Thoracic aorta (tissue), 2 donors: Measurements from ENCODE around the gene SWSAP1. TPM values are rescaled to one million over a fixed set of nuclear protein-coding genes. Genes with fewer than 3 reads are reported as not detected.

Experiments
- ATAC-seq: fragments of 150-250 bp; one replicate; pipeline ENCODE4 v1.8.0; 2017; ENCODE audit warnings: low read depth; ENCODE audit not compliant: insufficient number of reproducible peaks, low FRiP score
- DNase-seq: peaks from one replicate; pipeline ENCODE4 v3.0.0-alpha.2; 2020; ENCODE audit warnings: low spot score
- H3K27ac ChIP-seq, 2 donors: fragments of 200-600 bp; sonication (generic); 1 replicate in 1 of 2; 2 replicates in 1 of 2; pipeline ENCODE4 v1.5.1; 2016; ENCODE audit warnings: mild to moderate bottlenecking in 2 of 2, moderate library complexity in 2 of 2
- H3K27me3 ChIP-seq: fragments of 200-600 bp; sonication (generic); replicated peaks from 2 replicates; pipeline ENCODE4 v1.6.0; 2016; ENCODE audit warnings: mild to moderate bottlenecking; ENCODE audit not compliant: insufficient read depth
- H3K36me3 ChIP-seq: fragments of 200-600 bp; sonication (generic); one replicate; pipeline ENCODE4 v1.5.1; 2016
- H3K4me1 ChIP-seq, 2 donors: fragments of 200-600 bp; sonication (generic); 1 replicate in 1 of 2; 2 replicates in 1 of 2; pipeline versions ENCODE4 v1.5.1 to v1.6.0; 2016; ENCODE audit warnings: low read depth in 2 of 2, mild to moderate bottlenecking in 1 of 2; ENCODE audit not compliant: control insufficient read depth in 1 of 2
- H3K4me3 ChIP-seq: fragments of 200-600 bp; sonication (generic); 2 replicates; pipeline ENCODE4 v1.5.1; 2016; ENCODE audit warnings: mild to moderate bottlenecking
- H3K9me3 ChIP-seq: fragments of 200-600 bp; sonication (generic); 2 replicates; pipeline ENCODE4 v1.5.1; 2016
- total RNA-seq, 2 donors: library from RNA; depleted of rRNA; stranded (reverse); fragments of >200 nt; gene quantifications; one replicate each; pipeline versions ENCODE4 v1.1.0 to v1.2.3, GENCODE V29; 2016
- TF ChIP-seq, protein P1 (sequence below): fragments of 200-600 bp; sonication (generic); IDR thresholded peaks from one replicate; pipeline ENCODE4 v1.5.1; 2019; ENCODE audit warnings: antibody characterized with exemption

Gene SWSAP1
- total RNA-seq, 2 donors from 2014 or later, result 1.2 to 1.5 TPM

DNA sequence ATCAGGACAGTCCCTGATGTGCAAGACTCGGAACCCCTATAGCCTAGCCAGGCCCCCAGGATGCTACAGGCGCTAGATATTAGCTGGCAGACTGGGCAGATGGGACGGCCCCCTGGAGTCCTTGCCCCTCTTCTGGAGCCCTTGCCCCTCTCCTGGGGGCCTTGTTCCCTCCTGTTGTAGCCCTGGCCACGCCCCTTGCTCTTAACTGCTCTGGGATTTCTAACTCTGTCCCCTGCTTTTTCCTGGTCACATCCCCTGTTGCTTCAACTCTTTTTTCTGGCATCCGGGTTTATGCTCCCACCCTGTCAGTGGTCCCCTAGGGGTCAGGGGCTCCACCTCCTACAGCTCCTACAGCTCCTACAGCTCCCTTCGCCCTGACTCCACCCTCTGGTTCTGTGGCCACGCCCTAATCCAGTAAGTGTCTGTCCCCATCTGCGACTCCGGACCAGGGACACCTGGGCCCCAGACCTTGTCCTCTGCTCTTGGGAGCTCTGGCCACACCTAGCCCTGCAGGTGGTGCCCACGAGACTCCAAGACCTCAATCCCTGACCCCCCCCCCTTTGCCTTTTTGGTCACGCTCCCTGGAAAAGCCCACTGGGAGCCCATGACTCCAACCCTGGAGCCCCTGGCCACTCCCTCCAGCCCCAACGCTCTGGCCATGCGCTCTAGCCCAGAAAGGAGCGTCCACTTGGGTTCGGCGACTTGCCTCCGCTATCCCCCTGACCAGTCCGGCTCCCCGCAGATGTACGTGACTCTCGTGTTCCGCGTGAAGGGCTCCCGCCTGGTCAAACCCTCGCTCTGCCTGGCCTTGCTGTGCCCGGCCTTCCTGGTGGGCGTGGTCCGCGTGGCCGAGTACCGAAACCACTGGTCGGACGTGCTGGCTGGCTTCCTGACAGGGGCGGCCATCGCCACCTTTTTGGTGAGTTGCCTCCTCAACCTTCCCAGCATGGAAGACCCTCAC, 12.4 kb upstream of the SWSAP1 start:
- no peaks in the 10 kb centered on the region for H3K9me3 ChIP-seq
- TF ChIP-seq, protein P1, sequence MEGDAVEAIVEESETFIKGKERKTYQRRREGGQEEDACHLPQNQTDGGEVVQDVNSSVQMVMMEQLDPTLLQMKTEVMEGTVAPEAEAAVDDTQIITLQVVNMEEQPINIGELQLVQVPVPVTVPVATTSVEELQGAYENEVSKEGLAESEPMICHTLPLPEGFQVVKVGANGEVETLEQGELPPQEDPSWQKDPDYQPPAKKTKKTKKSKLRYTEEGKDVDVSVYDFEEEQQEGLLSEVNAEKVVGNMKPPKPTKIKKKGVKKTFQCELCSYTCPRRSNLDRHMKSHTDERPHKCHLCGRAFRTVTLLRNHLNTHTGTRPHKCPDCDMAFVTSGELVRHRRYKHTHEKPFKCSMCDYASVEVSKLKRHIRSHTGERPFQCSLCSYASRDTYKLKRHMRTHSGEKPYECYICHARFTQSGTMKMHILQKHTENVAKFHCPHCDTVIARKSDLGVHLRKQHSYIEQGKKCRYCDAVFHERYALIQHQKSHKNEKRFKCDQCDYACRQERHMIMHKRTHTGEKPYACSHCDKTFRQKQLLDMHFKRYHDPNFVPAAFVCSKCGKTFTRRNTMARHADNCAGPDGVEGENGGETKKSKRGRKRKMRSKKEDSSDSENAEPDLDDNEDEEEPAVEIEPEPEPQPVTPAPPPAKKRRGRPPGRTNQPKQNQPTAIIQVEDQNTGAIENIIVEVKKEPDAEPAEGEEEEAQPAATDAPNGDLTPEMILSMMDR, result no peak
- no peak overlapping the region for H3K27ac ChIP-seq
- DNase-seq (no peak), ATAC-seq (no peak)
- no peaks in the 10 kb centered on the region for H3K4me1 ChIP-seq
- peaks cover 28% of the 10 kb centered on the region for H3K36me3 ChIP-seq
- no peak overlapping the region for H3K4me3 ChIP-seq
- no peaks in the 10 kb centered on the region for H3K27me3 ChIP-seq

GRCh38 chr19:11363881-11364280, 10.6 kb upstream of the SWSAP1 start:
- Histone ChIP-seq H3K4me3 (no peak overlapping the region), H3K4me1 (no peaks in the 10 kb centered on the region), H3K9me3 (no peaks in the 10 kb centered on the region), H3K27me3 (no peaks in the 10 kb centered on the region), H3K27ac (no peak overlapping the region), H3K36me3 (peaks cover 28% of the 10 kb centered on the region)
- TF ChIP-seq, protein P1, result no peak
- DNase-seq (no peak), ATAC-seq (no peak)

GRCh38 chr19:11364296-11364904, 10.1 kb upstream of the SWSAP1 start:
- H3K27me3 ChIP-seq, result no peaks in the 10 kb centered on the region
- peaks cover 26% of the 10 kb centered on the region for H3K36me3 ChIP-seq
- H3K27ac ChIP-seq, result no peak overlapping the region
- ATAC-seq (no peak), DNase-seq (no peak)
- no peak overlapping the region for H3K4me3 ChIP-seq
- H3K9me3 ChIP-seq, result no peaks in the 10 kb centered on the region
- H3K4me1 ChIP-seq, result no peaks in the 10 kb centered on the region
- TF ChIP-seq, protein P1, result no peak

DNA sequence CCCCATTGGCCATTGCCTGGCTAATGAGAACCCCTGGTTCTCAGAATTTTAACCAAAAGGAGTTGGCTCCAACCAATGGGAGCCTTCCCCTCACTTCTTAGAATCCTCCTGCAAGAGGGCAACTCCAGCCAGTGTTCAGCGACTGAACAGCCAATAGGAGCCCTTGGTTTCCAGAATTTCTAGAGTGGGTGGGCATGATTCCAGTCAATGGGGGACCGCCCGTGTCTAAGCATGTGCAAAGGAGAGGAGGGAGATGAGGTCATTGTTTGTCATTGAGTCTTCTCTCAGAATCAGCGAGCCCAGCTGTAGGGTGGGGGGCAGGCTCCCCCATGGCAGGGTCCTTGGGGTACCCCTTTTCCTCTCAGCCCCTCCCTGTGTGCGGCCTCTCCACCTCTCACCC, 9.5 kb upstream of the SWSAP1 start:
- no peak for ATAC-seq
- no peak overlapping the region for H3K27ac ChIP-seq

More for the DNA sequence above, 9.5 kb upstream of the SWSAP1 start:
- H3K36me3 ChIP-seq, result peaks cover 21% of the 10 kb centered on the region
- TF ChIP-seq, protein P1, result no peak
- H3K4me1 ChIP-seq, result no peaks in the 10 kb centered on the region
- H3K4me3 ChIP-seq, result no peak overlapping the region
- no peaks in the 10 kb centered on the region for H3K27me3 ChIP-seq
- no peaks in the 10 kb centered on the region for H3K9me3 ChIP-seq
- no peak for DNase-seq
